Left hindlimb (tissue), 1 donor: ENCODE results near the gene OR52R1.
"Not testable (repeated sequence)": the region's sequence is repeated elsewhere in the genome, so short reads cannot be mapped to it uniquely, and the experiment has no call there.

ENCODE experiments used
- DNase-seq: peaks from one replicate; pipeline ENCODE4 v3.0.0-alpha.2; 2018

The OR52R1 gene

DNA sequence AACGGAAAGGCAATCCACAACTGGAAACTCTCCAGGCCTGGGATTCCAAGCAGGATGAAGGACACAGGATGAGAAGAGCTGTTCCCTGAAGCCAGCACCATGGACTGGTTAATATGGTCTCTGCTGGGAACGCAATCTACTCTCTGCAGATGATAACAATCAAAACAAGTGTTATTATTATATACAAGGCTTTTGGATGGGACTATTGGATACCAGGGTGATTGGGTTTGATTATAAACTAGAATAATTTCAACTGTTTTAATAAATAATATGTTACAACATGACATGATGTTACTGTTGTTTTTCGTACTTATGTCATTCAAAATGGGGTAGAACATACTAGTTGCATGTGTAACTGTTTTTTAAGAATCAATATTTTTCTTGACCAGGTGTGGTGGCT lies at the start of gene OR52R1:
Gene OR52R1 (minus strand): TSS at position 101 of the 400 bp plus-strand sequence. CDS start 0 bp downstream, at position 101.
- no peak for DNase-seq

DNA sequence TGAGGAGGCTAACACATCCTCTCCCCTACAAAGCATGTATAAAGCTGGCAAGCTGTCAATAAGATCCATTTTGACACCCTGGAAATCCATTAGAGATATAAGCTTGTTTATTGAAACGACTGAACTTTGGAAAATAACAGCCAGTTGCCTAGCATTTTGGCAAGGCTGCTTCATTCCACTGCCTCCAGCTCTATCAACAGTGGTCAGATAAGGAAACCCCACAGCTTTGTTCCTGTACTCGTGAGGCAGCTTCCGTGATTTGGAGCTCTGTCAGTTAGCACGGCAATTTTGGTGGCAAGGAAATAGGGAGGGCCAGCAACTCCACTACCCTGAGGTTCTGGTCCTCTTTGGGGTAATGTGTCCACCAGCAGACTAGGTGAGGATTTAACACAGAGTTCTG lies 46.9 kb upstream of the OR52R1 start:
- no peak for DNase-seq

DNA sequence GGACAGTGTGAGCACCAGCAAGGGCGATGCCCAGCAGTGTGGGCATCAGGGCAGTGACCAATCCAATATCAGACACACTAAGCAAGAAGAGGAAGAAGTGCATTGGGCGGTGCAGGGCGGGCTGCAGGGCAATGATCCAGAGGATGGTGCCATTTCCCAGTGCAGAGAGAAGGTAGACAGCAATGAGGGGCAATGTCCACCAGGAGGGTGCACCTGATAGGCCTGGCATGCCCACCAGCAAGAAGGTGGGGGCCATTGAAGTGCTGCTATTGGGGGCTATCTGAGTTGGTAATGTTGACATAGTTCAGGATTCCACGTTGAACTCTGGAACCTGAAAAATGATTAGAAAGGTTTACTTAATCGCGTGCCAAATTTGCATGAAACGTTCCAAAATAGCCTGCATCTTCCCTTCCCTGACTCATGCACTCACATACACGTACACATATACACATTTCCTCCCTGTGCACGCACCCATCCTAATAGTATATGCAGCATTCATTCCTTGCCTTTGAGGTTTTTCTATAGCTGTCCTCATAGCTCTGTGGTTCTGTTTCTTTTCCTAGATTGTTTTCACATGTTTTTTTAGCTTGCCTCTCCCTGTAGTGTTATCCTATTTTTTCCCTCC lies 44.8 kb upstream of the OR52R1 start, which contains the start of gene OR51S1:
Gene OR51S1 (minus strand): TSS at position 301 of the 625 bp plus-strand sequence. CDS start 0 bp downstream, at position 301.
- DNase-seq = no peak

DNA sequence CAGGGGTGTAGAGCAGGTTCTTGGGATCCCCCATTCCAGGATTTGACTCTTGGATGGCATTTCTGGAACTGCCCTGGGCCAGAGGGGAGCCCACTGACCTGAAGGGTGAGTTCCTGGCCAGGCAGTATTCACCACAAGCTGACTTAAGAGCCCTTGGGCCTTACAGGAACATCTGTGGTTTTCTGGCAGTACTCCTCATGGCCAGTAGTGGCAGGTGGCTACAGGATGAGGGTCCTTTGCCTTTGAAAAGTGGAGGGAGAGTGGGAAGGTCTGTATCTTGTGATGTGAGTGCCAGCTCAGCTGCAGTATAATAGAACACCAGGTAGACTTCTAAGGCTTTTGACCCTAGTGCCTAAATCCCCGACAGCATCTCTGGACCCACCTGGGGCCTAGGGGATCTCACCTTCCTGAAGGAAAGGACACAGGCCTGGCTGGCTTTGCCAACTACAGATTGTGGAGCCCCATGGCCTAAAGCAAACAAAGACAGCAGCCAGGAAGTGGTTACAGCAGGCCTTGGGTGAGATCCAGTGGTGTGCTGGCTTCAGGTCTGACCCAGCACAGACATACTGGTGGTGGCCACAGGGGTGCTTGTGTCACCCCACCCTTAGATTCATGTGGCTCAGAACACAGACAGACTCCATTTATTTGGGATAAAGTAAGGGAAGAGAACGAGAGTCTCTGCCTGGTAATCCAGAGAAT lies 35.8 kb upstream of the OR52R1 start:
- no peak for DNase-seq

DNA sequence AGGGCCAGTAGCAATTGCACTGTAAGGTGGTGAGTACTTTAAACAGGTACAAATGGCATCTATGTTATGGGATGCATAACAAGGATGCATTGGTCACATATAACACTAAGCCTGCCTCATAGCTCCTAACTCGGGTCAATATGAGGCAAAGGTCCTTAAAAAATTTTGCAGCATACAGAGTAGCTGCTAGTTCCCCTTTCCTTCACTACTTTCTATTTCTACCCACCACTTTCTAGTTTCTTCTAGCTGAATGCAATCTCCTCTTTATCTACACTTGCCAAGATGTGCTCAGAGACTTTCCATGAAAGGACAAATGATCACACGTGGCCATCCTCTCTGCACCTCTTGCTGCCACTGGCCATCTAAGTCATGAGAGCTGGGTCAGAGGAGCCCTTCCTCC lies 26.7 kb upstream of the OR52R1 start:
- no peak for DNase-seq

DNA sequence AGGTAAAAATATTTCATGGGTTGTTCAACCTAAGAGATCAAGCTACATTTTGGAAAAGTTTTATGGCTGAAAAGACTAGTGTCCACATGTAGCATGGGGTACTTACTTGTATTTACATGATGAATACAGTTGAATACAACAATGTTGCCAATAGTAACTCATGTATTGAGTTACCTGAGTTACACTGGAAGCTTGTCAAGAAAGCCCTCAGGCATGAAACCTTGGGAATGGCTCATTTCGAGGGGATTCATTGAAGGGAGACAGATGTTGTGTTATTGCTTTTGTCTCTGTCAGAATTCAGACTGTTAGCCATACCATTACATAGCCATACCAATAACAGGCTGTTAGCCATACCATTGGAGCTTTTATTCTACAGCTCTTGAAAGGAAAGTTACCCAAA lies 26.2 kb upstream of the OR52R1 start:
- no peak for DNase-seq

DNA sequence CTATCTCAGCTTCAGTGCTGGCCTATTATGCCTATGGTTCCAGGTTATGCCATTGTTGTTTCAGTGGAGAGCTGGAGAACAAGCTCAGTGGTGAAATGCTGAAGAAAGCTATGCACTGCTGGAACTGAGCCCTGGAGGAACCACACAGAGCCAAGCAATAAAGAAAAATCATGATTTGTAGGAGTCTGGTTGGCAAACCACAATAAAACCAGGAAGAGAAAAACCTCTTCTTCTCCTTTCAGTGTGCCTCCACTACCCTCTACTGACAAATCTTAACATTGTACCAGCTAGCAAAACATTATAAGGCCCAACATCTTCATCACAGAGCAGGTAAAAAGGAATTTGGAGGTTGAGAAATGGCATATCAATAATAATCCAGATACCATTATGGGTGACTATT lies 22.2 kb upstream of the OR52R1 start:
- no peak for DNase-seq

DNA sequence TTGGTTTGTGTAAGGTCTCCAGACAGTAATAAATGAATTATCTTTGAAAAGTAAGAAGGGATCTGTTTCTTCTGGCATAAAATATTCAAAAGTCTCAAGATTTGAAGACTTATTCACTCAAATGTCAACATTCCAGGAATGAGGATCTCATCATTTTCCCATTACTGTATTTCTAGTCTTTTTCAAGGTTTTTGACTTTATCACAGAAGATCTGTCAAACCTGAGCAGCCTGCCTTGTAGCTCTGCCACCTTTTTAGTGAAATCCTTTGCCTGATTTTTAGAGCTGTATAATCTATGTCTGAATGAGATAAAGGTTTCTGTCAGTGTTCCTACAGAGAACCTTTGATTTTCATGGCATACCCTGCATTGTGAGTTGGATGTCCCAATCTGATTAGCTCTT lies 21.0 kb upstream of the OR52R1 start:
- no peak for DNase-seq

DNA sequence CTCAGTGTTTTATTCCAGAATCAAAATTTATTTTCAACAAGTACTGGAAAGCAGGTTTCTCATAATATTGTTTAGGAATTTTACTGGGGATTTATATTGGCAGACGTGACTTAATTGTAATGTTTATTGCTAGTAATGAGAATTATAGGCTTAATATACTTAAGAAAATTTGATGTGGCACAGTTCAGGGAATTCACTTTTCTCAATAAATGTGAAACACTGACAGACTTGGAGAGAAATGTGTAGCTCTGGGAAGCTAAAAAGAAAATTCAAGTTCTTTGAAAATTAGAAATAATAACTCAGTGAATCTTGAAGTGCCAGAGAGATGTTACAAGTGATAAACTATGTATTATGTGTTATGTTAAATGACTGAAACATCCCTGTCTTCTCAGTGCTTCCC lies 16.8 kb upstream of the OR52R1 start, which contains the start of gene OR51F2:
Gene OR51F2 (plus strand): TSS at position 301 of the 400 bp plus-strand sequence. CDS start 101 bp downstream, outside the sequence.
- no peak for DNase-seq

DNA sequence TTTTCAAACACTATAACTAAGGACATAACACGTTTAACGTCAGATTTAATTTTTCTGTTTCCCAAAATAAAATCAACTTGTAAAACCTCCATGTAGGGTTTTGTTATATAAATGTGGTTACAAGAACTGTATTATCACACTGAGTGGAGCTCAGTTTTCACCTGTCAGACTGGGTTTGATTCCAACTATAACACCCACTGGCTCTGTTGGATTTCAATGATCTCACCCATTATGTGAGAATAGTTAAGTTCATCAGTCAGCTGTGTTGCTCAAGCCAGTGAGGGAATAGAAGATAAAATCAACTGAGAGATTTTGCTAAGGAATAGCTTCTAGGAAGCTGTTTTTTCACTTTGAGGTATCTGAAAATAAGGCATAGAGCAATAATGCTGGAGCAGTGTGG lies 5.1 kb upstream of the OR52R1 start:
- DNase-seq = no peak

DNA sequence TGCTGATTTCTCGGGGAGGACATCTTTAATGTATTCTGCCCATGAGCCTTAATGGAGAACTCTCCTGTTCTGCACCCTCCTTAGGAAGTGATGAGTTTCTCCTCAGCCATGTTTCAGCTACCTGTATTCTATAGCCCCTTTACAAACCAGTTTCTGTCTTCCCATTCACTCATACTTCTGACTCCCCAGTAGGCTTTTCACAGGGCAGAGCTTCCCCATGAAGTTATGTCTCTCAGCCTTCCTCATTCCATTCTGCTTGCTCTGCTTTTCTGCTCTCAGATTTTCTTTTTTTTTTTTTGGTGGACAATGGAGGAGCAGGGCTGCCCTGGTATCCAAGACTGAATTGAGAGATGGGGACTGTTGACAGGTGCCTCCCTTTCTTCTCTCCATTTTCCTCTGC lies 4.3 kb upstream of the OR52R1 start:
- DNase-seq = no peak

DNA sequence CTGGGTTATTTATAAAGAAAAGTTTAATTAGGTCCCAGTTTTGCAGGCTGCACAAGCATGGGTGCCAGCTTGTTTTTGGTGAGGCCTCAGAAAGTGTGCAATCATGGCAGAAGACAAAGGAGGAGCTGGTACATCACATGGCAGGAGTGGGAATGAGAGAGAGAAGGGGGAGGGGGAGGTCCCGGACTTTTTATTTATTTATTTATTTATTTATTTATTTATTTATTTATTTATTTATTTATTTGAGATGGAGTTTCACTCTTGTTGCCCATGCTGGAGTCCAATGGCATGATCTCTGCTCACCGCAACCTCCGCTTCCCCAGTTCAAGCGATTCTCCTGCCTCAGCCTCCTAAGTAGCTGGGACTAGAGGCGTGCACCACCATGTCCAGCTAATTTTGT lies 2.9 kb downstream of the OR52R1 start:
- not testable (repeated sequence) for DNase-seq

DNA sequence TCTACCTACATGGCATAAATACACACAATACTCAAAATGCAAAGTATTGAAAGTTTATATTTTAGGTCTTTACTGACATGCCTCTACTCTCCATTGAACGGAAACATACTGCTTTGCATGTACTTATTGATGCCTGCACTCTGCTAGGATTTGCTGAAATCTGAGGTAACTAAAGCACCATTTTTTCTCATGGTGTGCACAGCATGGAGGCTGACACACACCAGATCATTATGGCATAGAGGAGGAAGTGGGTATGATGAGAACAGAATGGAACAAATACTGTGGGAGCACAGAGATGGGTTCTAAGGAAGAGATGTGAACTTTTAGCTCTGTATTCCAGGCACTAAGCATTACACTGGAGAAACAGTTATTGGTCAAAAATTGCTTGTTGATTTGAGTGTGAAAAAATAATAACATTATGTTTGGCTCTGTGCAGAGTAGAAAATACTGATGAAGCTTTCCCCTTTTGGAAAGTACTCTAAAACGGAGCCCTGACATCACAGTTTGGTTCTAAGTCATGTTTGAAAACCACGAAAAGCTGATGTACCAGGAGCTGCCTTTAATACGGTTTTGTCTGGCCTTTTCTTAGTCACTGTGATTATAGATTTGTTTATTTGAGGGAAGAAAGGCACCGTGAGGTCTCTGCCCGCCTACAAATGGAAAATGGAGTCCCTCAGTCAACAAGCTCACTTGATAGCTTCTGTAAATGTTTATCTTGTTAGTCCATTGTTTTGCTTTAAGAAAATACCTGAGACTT lies 5.6 kb downstream of the OR52R1 start:
- DNase-seq = no peak

DNA sequence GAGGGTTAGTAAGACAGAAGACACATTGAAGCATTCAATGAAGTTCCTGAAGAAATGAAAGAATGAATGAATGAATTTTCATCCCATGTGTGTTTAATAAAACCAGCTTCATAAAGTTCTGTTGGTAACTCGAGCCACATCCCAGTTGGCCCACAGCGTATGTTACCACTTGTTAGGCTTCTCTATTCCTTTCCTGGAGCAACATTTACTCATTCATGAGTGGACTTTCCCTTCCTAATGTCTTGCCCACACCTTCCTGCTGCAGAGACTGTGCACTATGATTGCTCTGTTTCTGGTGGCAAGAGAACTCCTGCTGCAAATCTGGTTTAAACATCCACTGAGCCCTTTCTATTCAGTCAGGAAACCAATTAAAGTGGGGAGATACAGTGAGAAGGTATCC lies 7.0 kb downstream of the OR52R1 start:
- no peak for DNase-seq

DNA sequence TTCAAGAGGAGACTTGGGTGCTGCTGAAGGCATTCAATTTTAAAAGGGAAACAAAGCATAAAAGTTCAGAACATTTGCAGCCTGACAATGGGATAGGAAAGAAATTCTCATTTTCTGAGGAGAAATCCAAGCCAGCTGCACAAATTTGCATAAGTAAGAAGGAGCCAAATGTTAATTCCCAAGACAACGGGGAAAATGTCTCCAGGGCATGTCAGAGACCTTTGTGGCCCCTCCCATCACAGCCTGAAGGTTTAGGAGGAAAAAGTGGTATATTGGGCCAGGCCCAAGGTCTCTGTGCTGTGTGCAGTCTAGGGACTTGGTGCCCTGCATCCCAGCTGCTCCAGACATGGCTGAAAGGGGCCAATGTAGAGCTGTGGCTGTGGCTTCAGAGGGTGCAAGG lies 21.7 kb downstream of the OR52R1 start:
- DNase-seq = no peak

DNA sequence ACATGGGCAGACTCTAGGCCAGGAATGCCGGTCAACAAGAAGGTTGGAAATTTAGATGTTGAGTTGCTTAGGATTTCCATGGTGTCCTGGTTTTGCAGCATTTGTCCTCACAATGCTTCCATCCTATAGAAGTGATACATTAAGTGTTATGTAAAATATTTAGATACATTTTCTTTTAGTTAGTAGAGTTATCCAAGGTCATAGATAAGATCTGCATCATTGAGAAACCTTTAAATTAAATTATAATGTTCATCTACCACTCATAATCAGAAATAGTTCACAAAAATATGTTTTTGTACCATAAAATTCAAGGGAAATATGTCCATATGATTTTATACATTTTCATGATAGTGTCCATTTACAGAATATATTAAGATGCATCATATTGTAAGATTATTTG lies 34.3 kb downstream of the OR52R1 start, which contains the start of gene OR51F1:
Gene OR51F1 (minus strand): TSS at position 101 of the 400 bp plus-strand sequence. CDS start 0 bp downstream, at position 101.
- DNase-seq = no peak

DNA sequence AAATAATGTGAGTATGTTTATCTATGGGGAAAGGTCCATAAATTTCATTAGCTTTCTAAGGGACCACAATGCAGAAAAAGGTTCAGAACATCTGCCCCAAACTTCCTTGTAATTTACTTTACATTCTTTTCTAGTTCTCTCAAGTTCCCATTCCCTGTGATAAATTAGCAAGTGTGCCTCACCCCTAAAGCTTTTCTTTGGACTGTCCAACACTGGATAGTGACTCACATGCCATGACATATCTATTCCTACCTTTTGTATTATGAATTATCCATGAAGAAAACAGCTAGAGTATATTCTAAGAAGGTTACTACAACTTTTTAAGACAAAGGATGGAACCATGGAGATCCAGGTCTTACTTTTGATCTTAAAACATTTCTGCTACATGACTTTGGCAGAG lies 36.1 kb downstream of the OR52R1 start:
- DNase-seq = no peak

DNA sequence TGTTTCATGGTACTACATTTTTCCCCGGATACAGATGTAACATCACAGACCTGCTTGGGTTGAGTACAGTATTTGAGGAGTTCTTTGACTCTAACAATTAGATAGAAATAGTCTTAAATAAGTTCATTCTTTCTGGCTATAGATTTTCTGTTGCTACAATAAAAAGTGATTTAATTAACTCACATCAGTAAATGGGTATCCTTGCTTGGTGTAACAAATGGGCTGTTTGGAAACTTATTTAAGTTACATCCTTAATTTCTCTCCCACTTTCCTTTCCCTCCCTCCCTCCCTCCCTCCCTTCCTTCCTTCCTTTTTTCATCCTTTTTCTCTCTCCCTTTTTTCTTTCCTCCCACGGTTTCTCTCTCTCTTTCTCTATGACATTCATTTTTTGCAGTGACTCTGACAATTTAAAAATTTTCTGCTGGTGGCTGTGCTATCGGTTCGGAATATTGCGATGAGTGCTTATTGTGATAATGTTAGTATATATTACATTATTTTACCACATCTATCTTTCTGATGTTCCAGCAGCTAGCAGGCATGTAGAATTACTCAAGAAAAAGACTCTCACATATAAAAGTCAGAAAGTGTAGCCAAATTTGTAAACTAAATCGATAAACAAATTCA lies 37.6 kb downstream of the OR52R1 start:
- DNase-seq = no peak

DNA sequence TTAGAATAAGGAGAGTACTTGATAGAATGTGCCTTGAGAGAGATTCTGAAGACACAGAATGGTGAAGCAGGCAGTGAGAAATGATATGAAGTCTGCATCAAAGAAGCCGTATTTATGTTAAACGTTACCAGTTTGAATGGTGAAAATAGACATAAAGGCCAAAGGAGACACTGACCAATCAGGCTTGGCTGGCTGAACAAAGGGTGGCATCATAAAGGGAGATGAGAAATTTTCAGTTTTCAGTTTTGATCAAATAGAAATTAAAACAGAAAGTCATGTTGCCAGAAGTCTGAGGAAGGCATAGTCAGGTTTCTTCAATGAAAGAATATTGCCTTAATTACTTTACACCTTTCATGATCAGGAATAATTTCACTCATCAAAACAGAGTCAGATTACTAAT lies 41.1 kb downstream of the OR52R1 start:
- no peak for DNase-seq
